Measurements from ENCODE around the gene SUGCT.
"Not testable (repeated sequence)": the region's sequence is repeated elsewhere in the genome, so short reads cannot be mapped to it uniquely, and the experiment has no call there.

- not testable (repeated sequence) for TF ChIP-seq CTCF (IDR thresholded peaks at IDR 0.05); EP300 (IDR thresholded peaks at IDR 0.05); POLR2A (IDR thresholded peaks at IDR 0.05; ENCODE audit: low read depth)
Observed at GRCh38 chr7:40218612-40219011, 83.8 kb downstream of the SUGCT start.

Measured in esophagus muscularis mucosa (tissue), 4 donors.